HepG2 (cell line): ENCODE data around the gene NSMCE4A. TPM values are rescaled to one million over a fixed set of nuclear protein-coding genes. Genes with fewer than 3 reads are reported as not detected.

ENCODE experiments used
- ATAC-seq: fragments of 200-7000 bp; cut with Tn5 transposase; 3 replicates; pipeline ENCODE4 v1.9.1; 2020; ENCODE audit warnings: mild to moderate bottlenecking, moderate library complexity
- BruUV-seq: library from RNA; stranded (reverse); fragments of 400-500 nt; replicated peaks from 2 replicates; lab custom pipeline; 2021; lab: Mats Ljungman, UMichigan
- CTCF ChIA-PET: fragments of 300-600 bp; formaldehyde crosslinking; extraction: SDS; loops from one replicate; lab custom pipeline; 2021; ENCODE audit warnings: low total read pairs, inconsistent platforms, low intra/inter-chr PET ratio; lab: Yijun Ruan, JAX
- POLR2A ChIA-PET: fragments of 350-600 bp; sonication (Branson Sonifier 250); formaldehyde crosslinking; loops from one replicate; lab custom pipeline; 2020; ENCODE audit warnings: antibody characterized with exemption, inconsistent platforms; lab: Yijun Ruan, JAX
- DNase-seq: peaks from one replicate; pipeline ENCODE4 v3.0.0-alpha.2; 2015; ENCODE audit warnings: low spot score
- FAIRE-seq: peaks from 3 replicates; lab custom pipeline; 2011; peaks lifted over from hg19 to GRCh38; lab: Jason Lieb, UNC
- H2AFZ ChIP-seq: one replicate; pipeline ENCODE4 v1.6.1; 2011; ENCODE audit warnings: low read length, inconsistent platforms
- H3K27ac ChIP-seq: fragments of 300-600 bp; 3 replicates; pipeline ENCODE4 v1.8.0; 2011; ENCODE audit warnings: mixed run types, mild to moderate bottlenecking, mixed read lengths, low read length, inconsistent platforms; ENCODE audit not compliant: insufficient read depth; ENCODE audit errors: extremely low read length
- H3K27me3 ChIP-seq, 2 experiments: fragments of 200-600 bp in 1 of 2; 2 replicates in 1 of 2; 3 replicates in 1 of 2; pipeline versions ENCODE4 v1.6.0 to v1.8.0; 2011; ENCODE audit warnings: low read length in 2 of 2, mild to moderate bottlenecking in 2 of 2, moderate library complexity in 2 of 2, inconsistent platforms in 1 of 2; ENCODE audit not compliant: insufficient read depth in 2 of 2, control insufficient read depth in 1 of 2
- H3K36me3 ChIP-seq, 2 experiments: fragments of 200-600 bp in 1 of 2; replicated peaks in 1 of 2; 2 replicates in 1 of 2; 3 replicates in 1 of 2; pipeline versions ENCODE4 v1.5.1 to v1.8.0; 2011; ENCODE audit warnings: low read length in 2 of 2, inconsistent platforms in 1 of 2; ENCODE audit not compliant: insufficient read depth in 2 of 2, control insufficient read depth in 1 of 2
- H3K4me1 ChIP-seq: 2 replicates; pipeline ENCODE4 v1.5.1; 2012; ENCODE audit warnings: low read length, inconsistent platforms; ENCODE audit not compliant: insufficient read depth
- H3K4me2 ChIP-seq: 2 replicates; pipeline ENCODE4 v1.6.0; 2011; ENCODE audit warnings: low read depth, low read length, inconsistent platforms
- H3K4me3 ChIP-seq, 3 experiments: fragments of 200-600 bp in 1 of 3; sonication (generic), shearing (Covaris generic) in 1 of 3; replicated peaks in 1 of 3; 2 replicates each; pipeline ENCODE4 v1.5.1; 2011 to 2016; ENCODE audit warnings: low read length in 3 of 3, inconsistent platforms in 2 of 3, low read depth in 2 of 3, mild to moderate bottlenecking in 2 of 3, control low read depth in 1 of 3, mixed read lengths in 1 of 3; ENCODE audit not compliant: insufficient read depth in 1 of 3
- H3K79me2 ChIP-seq: one replicate; pipeline ENCODE4 v1.6.1; 2011; ENCODE audit warnings: low read length, inconsistent platforms; ENCODE audit not compliant: insufficient read depth
- H3K9ac ChIP-seq: 2 replicates; pipeline ENCODE4 v1.6.0; 2011; ENCODE audit warnings: mild to moderate bottlenecking, low read depth, low read length, inconsistent platforms; ENCODE audit not compliant: insufficient read depth
- H3K9me3 ChIP-seq: 2 replicates; pipeline ENCODE4 v1.5.1; 2012; ENCODE audit warnings: mild to moderate bottlenecking, low read length
- H4K20me1 ChIP-seq: 2 replicates; pipeline ENCODE4 v1.6.0; 2011; ENCODE audit warnings: inconsistent platforms, mild to moderate bottlenecking, low read length, moderate library complexity; ENCODE audit not compliant: insufficient read depth
- ASH2L ChIP-seq: fragments of 300-600, 200-600 bp; sonication (generic); IDR thresholded peaks from 2 replicates; pipeline ENCODE4 v1.7.0; 2017; ENCODE audit warnings: low read depth, mild to moderate bottlenecking, moderate library complexity, mixed read lengths, low read length; ENCODE audit not compliant: insufficient read length
- GABPA ChIP-seq, 2 experiments: IDR thresholded peaks; 2 replicates each; pipeline ENCODE4 v1.6.1; 2011 to 2016; ENCODE audit warnings: low read depth in 2 of 2, low read length in 1 of 2, missing biosample characterization in 1 of 2, missing genetic modification characterization in 1 of 2
- RAD51 ChIP-seq: fragments of 450-650 bp; IDR thresholded peaks from 2 replicates; pipeline ENCODE4 v1.6.1; 2016; ENCODE audit warnings: borderline replicate concordance
- ZFX ChIP-seq: sonication (generic); formaldehyde crosslinking; IDR thresholded peaks from 2 replicates; pipeline ENCODE4 v1.4.0; 2020; ENCODE audit warnings: mild to moderate bottlenecking, low read depth, missing genetic modification reagents, moderate library complexity
- ZNF546 ChIP-seq: sonication (generic); formaldehyde crosslinking; conservative IDR thresholded peaks from 2 replicates; pipeline ENCODE4 v1.8.1; 2023; ENCODE audit warnings: mild to moderate bottlenecking, missing genetic modification reagents
- WGBS: methylation state at CpG from one replicate; pipeline ENCODE4 v1.1.6; 2017; ENCODE audit warnings: low lambda C conversion rate; 5-methylcytosine and 5-hydroxymethylcytosine counted together
- in situ Hi-C: cut with HindIII; loops from 2 replicates; pipeline ENCODE4 v1.10.0; 2017; ENCODE audit warnings: low pct_unique_long_range_greater_than_20kb; ENCODE audit not compliant: extremely low pct_ligation_motif_present
- intact Hi-C: fragments of 100-400 bp; cut with micrococcal nuclease; formaldehyde crosslinking; loops from one replicate; pipeline ENCODE4 v1.10.0; 2022; ENCODE audit not compliant: unreplicated experiment
- polyA plus RNA-seq, 8 experiments: library from polyadenylated mRNA; depleted of rRNA in 3 of 8; stranded (reverse) in 7 of 8; unstranded in 1 of 8; fragments of >200 nt; fragmentation: Illumina TruSeq in 4 of 8; extraction: Trizol in 4 of 8; gene quantifications; 2 replicates each; pipeline versions ENCODE4 v1.2.1 to v1.2.3, GENCODE V29; 2011 to 2016; ENCODE audit warnings: low read depth in 4 of 8, missing spikeins in 1 of 8, mixed read lengths in 1 of 8; ENCODE audit not compliant: insufficient read depth in 1 of 8
- total RNA-seq, 5 experiments: library from RNA; depleted of rRNA; stranded (reverse); fragments of >200 nt; fragmentation: Illumina TruSeq; extraction: Trizol; gene quantifications; 2 replicates each; pipeline ENCODE4 v1.2.3, GENCODE V29; 2016; ENCODE audit warnings: low read depth in 1 of 5
- TF ChIP-seq, protein P1 (sequence below): sonication (generic); formaldehyde crosslinking; conservative IDR thresholded peaks from 2 replicates; pipeline ENCODE4 v1.4.0; 2020; ENCODE audit warnings: mild to moderate bottlenecking, missing genetic modification reagents, moderate library complexity
- TF ChIP-seq, protein P2 (sequence below): fragments of 450-650 bp; IDR thresholded peaks from 2 replicates; pipeline ENCODE4 v1.6.1; 2017; ENCODE audit warnings: mild to moderate bottlenecking
- TF ChIP-seq, protein P3 (sequence below), 2 experiments: sonication (generic) in 1 of 2; formaldehyde crosslinking in 1 of 2; IDR thresholded peaks; 2 replicates each; pipeline versions ENCODE4 v1.5.1 to v1.6.1; 2011 to 2020; ENCODE audit warnings: borderline replicate concordance in 1 of 2, low read depth in 1 of 2, low read length in 1 of 2, mild to moderate bottlenecking in 1 of 2, missing genetic modification reagents in 1 of 2, moderate library complexity in 1 of 2
- TF ChIP-seq, protein P4 (sequence below): sonication (generic); formaldehyde crosslinking; IDR thresholded peaks from 2 replicates; pipeline ENCODE4 v1.5.0; 2020; ENCODE audit warnings: missing genetic modification reagents

NSMCE4A gene
- total and polyA plus RNA-seq, 2 of the 13 experiments (the other 11 are each of a cell fraction or from before 2014, with no cell fraction given) = 61.1 to 91.6 TPM

DNA sequence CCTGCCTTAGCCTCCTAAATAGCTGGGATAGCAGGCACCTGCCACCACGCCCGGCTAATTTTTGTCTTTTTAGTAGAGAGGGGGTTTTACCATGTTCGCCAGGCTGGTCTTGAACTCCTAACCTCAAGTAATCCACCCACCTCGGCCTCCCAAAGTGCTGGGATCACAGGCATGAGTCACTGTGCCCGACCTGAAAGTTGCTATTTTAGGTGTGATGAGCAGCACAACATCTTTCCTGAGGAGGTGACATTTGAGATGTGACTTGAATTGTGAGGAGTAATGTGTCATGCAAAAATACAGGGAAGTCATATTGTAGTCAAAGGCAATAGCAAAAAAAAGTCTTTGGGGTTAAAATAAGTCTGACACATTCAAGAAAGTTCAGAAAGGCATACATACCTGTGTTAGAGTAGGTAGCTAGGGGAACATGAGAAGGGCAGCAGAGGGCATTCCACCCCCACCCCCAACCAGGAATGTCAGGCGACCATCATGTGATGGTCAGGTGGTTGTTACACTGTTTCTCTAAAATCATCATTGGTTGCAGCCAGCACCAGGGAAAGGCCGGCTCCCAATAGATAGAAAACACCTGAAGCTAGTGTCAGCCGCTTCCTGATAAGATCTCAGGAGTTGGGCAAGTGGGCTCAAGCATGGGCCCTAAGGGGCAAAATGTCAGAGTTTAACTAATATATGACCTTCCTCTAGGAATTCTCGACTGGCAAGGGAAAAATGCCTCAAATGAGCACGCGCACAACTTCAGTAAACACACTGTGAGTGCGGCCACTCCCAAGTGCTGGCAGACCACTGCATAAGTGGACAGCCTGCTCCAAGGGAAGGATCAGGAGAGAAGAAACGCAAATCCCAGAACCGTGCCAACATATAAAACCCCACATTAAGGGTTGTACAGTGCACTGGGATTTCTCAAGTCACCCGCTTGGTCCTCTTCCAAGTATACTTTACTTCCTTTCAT lies 13.6 kb upstream of the NSMCE4A start, which contains the start of gene TACC2:
Gene TACC2 (plus strand): TSS at position 803 of the 964 bp plus-strand sequence. CDS start 32,819 bp downstream, outside the sequence.
- no peaks in the 10 kb centered on the region for H3K36me3 ChIP-seq
- ChIA-PET POLR2A (no interaction called here), CTCF (no interaction called here)
- in situ Hi-C loops = no loop called here
- DNase-seq (peak; percentile 46), ATAC-seq (peak; percentile 77), FAIRE-seq (no peak)
- peak within 1 kb of the TSS; percentile 62; the same call in 1 of the 2 replicates for H3K9ac ChIP-seq
- no peaks in the 10 kb centered on the region for H3K79me2 ChIP-seq
- H3K27ac ChIP-seq = no peak within 1 kb of the TSS
- BruUV-seq = no TSS peak
- WGBS = 44% methylated on average over 13 of the region's 15 CpGs
- no peak within 1 kb of the TSS for H2AFZ ChIP-seq
- intact Hi-C loops = no loop called here
- H3K4me2 ChIP-seq = peak within 1 kb of the TSS; percentile 81
- peaks cover 10% of the 10 kb centered on the region for H3K9me3 ChIP-seq
- H3K4me1 ChIP-seq = peaks cover 42% of the 10 kb centered on the region
- H4K20me1 ChIP-seq = no peaks in the 10 kb centered on the region
- H3K4me3 ChIP-seq = peak within 1 kb of the TSS; percentile 49 to 65 (median 64); a peak in 5 of 6 replicates
- no peaks in the 10 kb centered on the region for H3K27me3 ChIP-seq
- TF ChIP-seq GABPA (IDR thresholded peaks at IDR 0.05; ENCODE audit: low read depth, low read length) (no peak; the same call in 1 of the 2 replicates), GABPA (CRISPR knock-in tag; IDR thresholded peaks at IDR 0.05; ENCODE audit: low read depth) (0 out of 2 replicates have a peak, but pooled peaks have one; percentile 14), ZFX (CRISPR knock-in tag) (peak; percentile 18; the same call in 1 of the 2 replicates), ASH2L (peak; percentile 17), RAD51 (peak; percentile 49), ZNF546 (no peak)
- TF ChIP-seq, protein P1, sequence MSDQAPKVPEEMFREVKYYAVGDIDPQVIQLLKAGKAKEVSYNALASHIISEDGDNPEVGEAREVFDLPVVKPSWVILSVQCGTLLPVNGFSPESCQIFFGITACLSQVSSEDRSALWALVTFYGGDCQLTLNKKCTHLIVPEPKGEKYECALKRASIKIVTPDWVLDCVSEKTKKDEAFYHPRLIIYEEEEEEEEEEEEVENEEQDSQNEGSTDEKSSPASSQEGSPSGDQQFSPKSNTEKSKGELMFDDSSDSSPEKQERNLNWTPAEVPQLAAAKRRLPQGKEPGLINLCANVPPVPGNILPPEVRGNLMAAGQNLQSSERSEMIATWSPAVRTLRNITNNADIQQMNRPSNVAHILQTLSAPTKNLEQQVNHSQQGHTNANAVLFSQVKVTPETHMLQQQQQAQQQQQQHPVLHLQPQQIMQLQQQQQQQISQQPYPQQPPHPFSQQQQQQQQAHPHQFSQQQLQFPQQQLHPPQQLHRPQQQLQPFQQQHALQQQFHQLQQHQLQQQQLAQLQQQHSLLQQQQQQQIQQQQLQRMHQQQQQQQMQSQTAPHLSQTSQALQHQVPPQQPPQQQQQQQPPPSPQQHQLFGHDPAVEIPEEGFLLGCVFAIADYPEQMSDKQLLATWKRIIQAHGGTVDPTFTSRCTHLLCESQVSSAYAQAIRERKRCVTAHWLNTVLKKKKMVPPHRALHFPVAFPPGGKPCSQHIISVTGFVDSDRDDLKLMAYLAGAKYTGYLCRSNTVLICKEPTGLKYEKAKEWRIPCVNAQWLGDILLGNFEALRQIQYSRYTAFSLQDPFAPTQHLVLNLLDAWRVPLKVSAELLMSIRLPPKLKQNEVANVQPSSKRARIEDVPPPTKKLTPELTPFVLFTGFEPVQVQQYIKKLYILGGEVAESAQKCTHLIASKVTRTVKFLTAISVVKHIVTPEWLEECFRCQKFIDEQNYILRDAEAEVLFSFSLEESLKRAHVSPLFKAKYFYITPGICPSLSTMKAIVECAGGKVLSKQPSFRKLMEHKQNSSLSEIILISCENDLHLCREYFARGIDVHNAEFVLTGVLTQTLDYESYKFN (CRISPR knock-in tag) = 0 out of 2 replicates have a peak, but pooled peaks have one; percentile 37
- TF ChIP-seq, protein P2, sequence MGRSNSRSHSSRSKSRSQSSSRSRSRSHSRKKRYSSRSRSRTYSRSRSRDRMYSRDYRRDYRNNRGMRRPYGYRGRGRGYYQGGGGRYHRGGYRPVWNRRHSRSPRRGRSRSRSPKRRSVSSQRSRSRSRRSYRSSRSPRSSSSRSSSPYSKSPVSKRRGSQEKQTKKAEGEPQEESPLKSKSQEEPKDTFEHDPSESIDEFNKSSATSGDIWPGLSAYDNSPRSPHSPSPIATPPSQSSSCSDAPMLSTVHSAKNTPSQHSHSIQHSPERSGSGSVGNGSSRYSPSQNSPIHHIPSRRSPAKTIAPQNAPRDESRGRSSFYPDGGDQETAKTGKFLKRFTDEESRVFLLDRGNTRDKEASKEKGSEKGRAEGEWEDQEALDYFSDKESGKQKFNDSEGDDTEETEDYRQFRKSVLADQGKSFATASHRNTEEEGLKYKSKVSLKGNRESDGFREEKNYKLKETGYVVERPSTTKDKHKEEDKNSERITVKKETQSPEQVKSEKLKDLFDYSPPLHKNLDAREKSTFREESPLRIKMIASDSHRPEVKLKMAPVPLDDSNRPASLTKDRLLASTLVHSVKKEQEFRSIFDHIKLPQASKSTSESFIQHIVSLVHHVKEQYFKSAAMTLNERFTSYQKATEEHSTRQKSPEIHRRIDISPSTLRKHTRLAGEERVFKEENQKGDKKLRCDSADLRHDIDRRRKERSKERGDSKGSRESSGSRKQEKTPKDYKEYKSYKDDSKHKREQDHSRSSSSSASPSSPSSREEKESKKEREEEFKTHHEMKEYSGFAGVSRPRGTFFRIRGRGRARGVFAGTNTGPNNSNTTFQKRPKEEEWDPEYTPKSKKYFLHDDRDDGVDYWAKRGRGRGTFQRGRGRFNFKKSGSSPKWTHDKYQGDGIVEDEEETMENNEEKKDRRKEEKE = no peak
- TF ChIP-seq, protein P3, sequence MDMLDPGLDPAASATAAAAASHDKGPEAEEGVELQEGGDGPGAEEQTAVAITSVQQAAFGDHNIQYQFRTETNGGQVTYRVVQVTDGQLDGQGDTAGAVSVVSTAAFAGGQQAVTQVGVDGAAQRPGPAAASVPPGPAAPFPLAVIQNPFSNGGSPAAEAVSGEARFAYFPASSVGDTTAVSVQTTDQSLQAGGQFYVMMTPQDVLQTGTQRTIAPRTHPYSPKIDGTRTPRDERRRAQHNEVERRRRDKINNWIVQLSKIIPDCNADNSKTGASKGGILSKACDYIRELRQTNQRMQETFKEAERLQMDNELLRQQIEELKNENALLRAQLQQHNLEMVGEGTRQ (IDR thresholded peaks at IDR 0.05; ENCODE audit: low read depth, low read length) = peak; percentile 52; the same call in 1 of the 2 replicates
- TF ChIP-seq, protein P3 (CRISPR knock-in tag; IDR thresholded peaks at IDR 0.05; ENCODE audit: borderline replicate concordance) = peak; percentile 42; the same call in 1 of the 2 replicates
- TF ChIP-seq, protein P4, sequence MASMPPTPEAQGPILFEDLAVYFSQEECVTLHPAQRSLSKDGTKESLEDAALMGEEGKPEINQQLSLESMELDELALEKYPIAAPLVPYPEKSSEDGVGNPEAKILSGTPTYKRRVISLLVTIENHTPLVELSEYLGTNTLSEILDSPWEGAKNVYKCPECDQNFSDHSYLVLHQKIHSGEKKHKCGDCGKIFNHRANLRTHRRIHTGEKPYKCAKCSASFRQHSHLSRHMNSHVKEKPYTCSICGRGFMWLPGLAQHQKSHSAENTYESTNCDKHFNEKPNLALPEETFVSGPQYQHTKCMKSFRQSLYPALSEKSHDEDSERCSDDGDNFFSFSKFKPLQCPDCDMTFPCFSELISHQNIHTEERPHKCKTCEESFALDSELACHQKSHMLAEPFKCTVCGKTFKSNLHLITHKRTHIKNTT = no peak
